GM12892 (cell line): ENCODE data around the gene ANKRD31.

Experiments used
- POLR2A ChIP-seq: IDR thresholded peaks from 2 replicates; pipeline ENCODE4 v1.6.1; 2011; ENCODE audit warnings: low read depth, low read length, control low read depth
- POLR2AphosphoS5 ChIP-seq: IDR thresholded peaks from 2 replicates; pipeline ENCODE4 v1.6.1; 2011; ENCODE audit warnings: low read depth, low read length, control low read depth
- TAF1 ChIP-seq: IDR thresholded peaks from 2 replicates; pipeline ENCODE4 v1.6.1; 2011; ENCODE audit warnings: low read depth, mild to moderate bottlenecking, control low read depth, low read length, borderline replicate concordance

DNA sequence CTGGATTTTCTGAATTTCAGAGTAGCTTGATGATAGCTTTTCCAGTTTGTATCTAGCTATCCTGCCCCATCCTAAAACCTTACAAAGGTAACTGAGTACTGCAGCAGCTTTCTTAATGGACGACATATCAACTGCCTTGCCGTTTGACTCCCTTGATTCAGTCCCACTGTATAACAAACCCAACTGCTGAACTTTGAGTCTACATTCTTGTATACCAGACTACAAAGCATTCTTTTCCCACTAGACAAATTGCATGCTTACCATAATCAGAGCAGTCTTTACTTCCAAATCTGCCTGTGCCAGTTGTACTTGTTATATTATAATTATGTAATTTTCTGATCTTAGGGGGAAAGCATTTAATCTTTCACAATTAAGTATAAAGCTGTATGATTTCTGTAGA lies 47.3 kb downstream of the ANKRD31 start:
- TF ChIP-seq POLR2AphosphoS5 (no peak), POLR2A (no peak), TAF1 (no peak)
